GOT3 (cell line): ENCODE data around the gene FAM83C.
"Not testable (repeated sequence)": the region's sequence is repeated elsewhere in the genome, so short reads cannot be mapped to it uniquely, and the experiment has no call there.

ENCODE experiments used
- DNase-seq: peaks from one replicate; lab custom pipeline; 2025; ENCODE audit warnings: mixed read lengths; lab: John Stamatoyannopoulos, UW

The FAM83C gene

DNA sequence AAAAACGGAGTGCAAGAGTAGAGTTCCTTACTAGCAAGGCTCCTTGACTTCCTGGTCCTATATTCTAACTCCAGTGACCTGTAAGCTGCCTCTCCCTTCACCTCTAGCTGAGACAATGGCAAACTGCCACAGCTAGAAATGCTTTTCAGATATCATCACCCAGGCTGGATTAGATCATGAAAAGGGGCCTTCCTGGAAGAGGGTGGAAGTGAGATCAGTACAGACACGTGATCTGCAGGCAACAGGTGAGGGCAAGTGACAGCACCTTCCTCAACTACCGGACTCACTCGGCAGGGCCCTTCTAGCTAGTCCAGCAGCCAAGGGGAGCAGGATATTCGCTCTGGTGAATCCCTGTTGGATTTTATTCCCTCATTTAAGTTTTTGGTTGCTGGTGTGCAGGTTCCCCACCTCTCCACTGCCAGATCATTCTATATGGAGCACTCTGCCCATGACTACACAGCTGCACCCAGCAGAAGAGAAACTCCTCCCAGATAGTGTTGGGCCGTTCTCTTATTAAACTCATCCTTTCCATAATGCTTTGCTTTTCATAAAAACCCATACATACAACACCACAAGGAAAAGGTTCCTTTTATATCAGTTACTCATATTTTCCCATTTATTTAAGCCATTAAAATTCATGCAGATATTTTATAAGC is 26.4 kb upstream of the FAM83C start:
- no peak for DNase-seq

DNA sequence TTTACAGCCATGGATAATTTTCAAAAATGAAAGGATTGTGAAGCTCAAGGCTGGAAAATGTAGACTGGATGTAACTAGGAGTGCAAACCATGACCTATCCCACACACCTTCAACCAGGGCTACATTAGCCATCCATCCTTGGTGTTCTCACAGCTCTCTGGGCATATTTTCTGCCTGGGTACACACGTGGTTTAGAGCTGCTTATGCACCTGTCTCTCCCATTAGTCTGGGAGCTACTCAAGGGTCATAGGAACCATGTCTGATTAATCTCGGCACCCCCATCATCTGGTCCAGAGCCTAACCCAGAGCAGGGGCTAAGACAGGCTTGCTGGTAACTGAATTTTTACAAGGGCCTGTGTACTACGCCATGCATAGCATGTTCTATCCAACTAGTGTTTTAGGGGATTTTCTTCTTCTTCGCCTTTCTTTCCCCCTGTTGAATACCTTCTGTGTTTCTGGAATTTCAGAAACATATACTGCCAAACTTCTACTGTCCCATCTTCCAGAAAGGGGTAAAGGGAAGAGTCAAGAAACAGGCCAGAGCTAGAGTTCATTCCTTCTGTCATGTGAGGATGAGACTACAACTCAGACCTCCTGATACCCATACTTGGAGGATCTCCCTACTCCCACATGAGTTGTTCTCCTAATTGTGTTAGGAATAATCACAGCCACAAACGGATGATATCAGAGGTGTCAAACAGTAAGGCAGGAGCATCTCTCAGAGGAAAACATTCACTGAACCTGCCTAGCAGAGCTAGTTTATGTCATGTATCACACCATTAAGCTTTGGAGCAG is 25.4 kb upstream of the FAM83C start:
- no peak for DNase-seq

DNA sequence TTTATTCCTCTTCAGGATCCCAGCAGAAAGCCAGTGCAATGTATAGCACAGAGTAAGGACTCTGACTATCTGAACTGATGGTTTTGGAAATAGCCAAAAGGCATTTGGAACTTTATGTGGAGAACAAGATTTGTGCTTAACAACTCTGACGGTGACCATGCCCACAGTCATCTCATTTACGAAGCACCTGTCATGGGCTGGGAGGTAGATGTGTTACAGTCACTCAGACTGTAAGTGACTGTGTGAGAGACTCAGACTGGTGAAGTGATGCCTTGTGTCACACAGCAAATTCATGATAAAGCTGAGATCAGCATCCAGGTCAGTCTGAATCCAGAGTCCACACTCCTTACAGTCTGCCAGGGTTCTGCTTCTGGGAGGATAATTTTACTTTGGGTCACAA is 23.9 kb upstream of the FAM83C start:
- no peak for DNase-seq

DNA sequence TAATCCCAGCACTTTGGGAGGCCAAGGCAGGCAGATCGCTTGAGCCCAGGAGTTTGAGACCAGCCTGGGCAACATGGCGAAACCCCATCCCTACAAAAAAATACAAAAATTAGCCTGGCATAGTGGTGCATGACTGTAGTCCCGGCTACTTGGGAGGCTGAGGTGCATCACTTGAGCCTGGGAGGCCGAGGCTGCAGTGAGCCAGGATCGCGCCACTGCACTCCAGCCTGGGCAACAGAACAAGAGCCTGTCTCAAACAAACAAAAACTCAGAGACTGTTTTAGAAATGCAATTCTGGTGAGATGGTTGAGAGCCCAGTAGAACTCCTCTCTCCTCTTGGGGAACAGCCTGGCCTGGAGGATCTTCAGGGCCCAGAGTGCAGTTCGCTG is 23.4 kb upstream of the FAM83C start:
- DNase-seq, result not testable (repeated sequence)

DNA sequence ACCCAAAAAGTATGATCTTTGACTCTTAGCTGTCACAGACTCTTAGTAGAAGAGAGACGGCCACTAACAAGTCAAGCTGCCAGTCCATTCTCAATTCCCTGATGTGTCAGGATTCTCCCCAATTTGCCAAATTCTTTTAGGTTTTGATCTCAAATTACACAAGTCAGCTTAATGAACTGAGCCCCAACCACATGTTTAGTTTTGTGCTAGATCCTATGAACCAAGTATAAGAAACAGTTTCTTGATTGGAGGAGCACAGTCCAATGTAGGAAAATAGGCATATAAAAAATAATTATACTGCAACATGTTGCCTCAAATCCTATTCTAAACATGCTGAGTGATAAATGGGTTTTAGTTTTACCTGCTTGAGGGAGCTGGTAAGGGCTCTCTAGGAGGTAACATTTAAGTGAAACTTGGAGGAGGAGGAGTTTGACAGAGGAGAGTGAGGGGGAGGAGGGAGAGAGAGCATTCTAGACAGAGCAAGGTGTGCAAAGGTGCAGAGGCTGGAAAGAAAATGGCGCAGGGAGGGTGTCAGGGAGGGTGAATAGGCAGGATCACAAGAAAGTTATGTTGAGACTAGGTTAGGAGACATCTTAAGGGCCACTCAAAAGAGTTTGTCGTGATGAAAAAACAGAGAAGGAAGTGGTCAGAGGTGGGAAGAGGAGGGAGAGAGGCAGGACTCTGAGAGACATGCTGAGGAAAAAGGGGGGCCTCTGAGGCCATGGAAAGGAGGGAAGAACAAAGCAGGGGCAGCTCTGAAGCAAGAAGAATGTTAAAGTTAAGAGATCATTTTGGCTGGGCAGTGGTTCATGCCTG is 22.8 kb upstream of the FAM83C start:
- no peak for DNase-seq

DNA sequence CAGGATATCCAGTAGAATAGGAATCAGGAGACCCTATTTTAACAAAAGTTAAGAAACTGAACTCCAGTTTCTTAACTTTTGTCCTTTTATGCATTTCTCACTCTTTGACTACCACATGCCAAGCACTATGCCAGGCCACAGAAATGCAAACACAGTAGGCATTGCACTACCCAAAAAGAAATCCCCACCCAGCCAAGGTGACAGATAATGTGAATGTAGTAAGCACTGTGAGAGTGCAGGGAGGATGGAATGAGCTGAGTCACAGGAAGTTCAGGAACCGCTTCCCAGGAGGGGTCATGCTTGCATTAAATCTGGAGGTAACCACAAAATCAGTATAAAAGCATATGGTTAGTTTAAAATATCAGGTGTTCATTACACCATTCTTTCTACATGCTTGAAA is 20.1 kb upstream of the FAM83C start:
- DNase-seq, result no peak

DNA sequence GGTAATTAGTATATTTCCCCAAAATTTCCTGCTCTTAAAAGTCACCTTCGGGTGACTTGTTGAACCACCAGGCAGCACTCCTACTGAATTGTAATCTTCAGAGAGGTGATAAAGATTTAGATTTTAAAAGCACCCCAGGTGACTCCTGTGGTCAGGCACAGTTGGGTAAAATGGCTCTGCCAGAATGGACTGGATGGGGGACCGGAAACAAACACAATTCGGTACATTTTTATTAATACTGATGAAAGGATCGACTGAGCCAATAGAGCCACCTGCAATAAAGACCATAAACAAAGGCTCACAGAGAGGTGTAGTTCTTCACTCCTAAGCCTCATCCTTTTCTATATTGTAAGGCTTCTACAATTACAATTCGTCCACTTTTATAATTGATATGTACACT is 19.6 kb upstream of the FAM83C start:
- no peak for DNase-seq

DNA sequence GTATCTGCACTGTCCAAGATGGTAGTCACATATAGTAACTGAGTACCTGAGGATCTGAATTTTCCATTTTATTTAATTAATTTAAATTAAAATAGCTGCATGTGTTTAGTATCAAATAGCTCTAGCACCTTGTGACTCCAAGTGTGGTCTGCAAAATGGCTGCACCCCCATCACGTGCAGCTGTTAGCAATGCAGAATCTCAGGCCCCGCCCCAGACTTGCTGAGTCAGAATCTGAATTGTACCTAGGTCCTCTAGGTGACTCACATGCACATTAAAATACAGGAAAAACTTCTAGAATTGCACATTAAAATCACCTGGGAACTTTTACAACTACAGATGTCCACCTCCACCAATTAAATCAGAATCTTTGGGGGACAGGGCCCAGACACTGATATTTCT is 19.2 kb upstream of the FAM83C start:
- DNase-seq, result no peak

DNA sequence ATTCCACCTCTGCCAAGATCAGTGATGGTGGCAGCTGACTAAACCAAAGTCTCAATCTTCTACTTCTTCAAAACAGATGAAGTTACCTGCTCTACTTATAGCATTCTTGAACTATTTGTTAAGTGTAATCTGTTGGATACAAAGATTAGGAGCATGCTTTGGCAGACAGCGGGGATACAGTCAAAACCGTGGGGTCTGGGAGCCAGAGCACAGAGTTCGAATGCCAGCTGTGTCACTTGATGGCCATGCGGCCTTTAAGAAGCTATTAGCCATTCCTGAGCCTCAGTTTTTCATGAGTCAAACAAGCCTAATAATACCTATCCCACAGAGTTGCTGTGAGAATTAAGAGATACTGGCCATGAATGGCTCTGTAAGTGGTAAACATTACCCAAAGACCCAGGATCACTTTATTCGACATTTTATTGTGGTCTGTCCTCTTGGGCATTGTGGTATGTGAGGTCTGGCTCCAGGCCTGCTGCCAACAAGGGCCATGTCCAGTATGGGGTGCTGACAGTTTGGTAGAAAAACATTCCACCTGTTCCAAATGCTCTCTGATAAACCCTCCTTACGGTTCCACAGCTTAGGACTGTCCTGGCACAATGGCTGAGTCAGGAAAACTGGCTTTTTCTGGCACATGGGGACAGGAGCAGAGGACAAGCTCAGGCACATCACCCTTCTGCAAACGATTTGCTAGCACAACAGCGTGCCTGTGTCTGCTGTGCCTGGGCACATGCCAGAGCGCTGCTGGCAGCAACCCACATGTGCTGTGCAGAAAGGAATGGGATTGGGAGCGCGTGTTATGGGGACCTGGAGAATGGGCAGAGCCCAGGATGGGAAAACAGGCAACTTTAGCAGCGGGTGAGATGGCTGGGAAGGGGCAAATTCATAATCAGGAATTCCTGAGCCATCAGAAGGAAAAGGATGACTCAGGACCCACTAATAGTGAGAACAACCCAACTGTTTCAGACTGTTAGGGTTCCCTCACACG is 15.7 kb upstream of the FAM83C start:
- DNase-seq, result peak; percentile 76

DNA sequence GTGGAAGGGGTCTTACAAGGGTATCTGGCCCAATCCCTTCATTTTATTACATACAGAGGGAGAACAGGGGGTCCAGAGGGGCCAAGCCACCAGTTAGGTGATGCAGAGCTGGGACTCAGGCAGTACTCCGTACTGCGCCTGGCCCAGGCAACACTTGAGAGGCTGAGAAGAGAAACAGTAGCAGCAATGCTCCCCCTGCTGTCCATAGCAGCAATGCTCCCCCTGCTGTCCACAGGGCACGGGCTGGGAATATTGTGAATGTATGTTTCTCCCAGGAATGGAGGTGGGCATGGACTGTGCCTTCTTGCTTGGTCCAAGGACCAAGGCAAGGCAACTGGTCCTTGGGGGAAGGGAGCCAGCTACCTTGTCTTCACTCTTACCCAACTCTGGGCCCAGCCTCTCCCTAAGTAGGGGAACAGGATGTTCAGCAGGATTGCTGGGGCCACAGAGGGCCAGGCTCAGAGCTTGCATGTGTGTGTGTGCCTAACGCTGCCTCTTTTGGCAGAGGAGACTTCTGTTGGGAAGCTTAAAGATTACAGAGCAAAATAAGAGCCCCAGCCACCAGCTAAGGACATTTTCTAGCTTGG is 14.8 kb upstream of the FAM83C start:
- DNase-seq, result no peak

DNA sequence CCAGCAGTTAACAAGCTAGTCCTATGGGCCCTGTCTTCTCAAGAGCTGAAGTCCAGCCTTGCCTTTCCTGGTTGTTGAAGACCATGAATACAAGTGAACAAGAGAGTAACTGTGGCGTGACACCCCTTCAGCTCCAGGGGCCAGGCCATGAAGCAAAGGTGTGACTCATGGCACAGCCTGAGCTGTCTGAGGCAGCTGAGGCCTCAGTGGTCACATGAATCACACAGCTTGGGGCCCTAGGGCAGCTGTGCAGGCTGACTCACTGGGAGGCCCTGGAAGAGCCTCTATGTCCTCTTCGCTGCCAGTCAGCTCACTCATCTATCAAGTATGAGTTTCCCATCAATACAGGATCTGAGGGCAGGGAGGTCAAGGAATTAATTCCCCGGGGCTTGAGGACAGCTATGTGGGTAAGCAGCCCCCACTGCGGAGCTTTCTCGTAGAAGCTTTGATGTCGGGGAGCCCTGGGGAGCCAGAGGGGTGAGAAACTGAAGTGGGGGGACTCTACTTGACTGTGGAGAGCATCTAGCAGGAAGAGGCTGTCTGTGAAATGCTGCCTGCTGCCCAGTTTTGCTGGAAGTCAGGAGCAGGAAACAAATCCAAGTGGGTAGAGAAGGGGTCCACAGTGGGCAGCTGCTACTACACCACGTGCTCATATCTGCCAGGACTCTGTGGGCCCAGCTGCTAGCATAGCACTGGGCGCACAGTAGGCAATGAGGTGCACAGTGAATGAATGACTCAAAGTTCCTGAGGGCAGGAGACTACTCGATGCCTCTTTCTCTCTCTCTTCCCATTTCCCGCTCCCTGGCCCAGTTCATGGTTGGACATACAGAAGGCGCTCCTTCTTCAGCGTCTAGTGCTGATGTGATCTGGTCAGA is 13.7 kb upstream of the FAM83C start:
- peak; percentile 95 for DNase-seq

DNA sequence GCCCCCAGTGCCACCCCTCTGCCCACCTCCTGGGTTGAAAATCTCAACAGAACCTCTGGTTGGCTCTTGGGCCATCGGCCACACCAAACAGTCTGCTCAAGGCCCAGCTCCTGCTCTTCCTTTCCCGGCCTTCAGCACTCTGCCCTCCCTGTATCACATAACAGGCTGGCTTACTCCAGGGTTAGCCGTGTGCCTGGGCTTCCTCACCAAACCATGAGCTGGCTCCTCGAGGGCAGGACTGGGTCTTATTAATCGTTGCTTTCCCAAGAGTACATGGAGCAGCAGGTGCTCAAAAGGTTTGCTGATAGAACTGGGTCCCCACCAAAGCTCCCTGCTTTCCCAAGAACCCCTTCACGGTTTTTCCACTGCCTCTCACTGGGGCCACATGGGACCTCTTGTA is 12.7 kb upstream of the FAM83C start:
- DNase-seq, result no peak

DNA sequence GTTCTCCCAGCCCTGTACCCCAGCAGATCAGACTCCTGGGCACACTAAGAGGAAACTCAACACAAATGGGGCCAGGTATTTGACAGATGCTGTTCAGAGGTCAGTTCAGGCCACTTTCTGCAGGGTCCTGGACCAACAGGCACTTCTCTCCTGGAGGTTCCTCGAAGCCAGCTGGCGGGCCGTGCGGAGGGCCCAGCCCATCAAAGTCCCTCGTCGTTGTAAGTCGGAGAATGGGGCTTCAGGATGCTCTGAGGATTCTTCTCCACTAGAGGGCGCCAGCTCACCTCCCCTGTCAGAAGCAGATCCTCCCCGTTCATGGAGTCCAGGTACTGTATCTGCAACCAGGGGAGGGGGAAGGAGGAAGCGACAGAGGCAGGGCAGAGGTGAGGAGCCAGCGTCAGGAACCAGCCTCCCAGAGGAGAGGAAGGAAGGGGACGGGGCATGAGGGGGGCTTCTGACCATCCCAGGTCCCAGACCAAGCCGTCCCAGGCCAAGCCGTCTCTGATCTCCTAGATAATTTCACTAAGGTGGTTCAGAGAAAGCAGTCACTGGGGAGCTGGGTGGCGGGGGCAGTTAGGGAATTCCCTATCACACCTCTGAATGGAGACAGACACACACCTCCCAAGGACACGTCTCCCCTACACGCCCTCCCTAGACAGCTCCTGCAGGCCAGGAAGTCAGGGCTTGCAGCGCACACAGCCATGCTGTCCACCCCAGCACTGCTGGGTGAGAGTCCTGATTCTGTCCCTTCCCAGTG is 11.7 kb upstream of the FAM83C start:
- peak; percentile 38 for DNase-seq

DNA sequence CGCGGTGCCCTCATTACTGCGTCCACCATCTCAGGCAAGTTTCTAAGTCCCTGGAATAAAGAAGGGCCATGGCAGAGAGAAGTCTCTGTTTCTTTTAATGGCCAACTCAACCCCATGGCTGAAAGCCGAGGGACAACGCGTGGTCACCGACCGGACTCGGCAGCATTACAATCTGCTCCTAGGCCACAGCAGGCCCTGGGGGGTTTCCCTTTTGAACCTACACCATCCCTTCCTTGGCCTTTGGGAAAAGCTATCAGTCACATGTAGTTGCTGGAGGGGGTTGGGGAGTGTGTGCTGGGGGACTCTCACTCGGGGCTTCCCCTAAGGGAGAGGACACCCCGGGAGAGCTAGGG is 11.1 kb upstream of the FAM83C start:
- DNase-seq, result no peak

DNA sequence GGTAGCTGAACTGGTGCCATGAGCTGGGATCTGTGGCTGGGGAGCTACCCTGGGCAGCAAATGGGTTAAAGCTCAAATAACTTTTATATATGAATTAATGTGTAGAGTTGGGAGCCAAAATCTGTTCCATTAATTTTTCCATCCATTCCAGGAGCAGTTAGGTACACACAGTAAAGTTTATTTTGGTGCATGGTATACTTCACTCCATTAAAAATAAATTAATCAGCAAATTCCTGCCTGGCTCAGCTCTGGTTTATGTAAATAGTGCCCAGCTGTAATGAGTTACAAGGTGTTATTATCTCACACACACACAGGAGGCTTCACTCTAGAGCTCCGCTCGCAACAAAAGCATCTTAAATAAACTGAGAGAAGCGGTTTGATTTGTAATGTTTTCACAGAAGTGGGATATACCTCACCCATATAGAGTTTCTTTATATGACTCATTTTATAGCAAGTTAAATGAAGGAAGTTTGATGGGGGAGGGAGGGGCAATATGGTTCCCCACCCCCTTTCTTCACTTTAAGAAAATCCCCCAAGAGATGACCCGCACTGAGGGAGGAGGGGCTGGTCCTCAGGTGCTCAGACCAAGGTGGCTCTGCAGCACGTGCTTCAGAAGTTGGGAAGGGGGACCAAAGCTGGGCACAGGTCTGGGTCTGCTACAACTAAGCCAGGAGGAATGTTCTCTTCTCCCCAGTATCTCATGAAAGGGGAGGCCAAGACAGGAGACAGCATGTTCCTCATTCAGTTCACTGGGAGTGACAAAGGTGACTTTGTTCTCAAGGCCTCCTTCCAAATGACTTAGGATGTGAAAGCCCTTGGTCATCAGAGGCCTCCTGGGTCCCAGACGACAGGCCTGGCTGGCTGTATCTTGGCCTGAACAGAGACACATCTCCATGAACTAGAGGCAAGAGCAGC is 10.5 kb upstream of the FAM83C start:
- DNase-seq, result no peak

DNA sequence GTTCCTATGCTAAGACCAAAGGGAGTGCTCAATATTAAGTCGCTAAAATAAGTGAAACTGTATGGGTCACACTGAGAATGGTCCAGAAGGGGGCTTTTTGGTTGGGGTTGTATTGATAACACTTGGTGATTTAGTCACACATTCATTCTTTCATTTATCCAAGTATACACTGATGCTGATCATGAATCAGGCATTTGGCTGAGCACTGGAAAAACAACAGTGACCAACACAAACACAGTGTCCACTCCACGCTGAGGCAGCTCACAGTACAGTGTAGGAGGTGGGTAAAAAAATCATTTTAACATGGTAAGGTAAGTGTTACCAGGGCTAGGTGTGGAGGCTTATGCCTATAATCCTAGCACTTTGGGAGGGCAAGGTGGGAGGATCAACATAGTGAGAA is 9.2 kb upstream of the FAM83C start:
- DNase-seq, result no peak

DNA sequence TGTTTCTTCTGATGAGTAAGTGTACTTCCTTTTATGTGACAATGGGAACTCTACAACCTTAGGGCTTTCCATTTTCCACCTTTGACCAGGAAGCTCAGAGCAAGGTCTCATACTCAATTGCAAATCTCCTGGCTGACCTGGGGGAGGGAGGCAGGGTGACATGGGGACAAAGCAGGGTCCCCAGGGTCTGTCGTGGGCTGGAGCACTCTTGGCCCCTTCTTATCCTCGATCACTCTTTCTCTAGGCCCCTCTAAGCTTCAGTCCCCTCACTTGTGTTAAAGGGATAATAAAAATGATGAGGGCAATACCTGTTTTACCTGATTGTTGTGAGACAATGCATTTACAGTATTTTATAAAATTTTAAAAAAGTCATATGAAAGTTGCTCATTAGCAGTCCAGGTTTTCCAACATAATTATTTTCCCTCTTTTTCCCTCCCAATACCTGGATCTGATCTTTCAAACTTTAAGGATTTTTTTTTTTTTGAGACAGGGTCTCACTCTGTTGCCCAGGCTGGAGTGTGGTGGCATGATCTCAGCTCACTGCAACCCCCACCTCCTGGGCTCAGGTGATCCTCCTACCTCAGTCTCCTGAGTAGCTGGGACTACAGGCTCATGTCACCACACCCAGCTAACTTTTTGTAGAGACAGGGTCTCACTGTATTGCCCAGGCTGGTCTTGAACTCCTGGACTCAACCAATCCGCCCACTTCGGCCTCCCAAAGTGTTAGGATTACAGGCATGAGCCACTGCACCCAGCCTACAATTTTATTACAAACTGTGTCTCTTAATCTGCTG is 8.4 kb upstream of the FAM83C start:
- no peak for DNase-seq

DNA sequence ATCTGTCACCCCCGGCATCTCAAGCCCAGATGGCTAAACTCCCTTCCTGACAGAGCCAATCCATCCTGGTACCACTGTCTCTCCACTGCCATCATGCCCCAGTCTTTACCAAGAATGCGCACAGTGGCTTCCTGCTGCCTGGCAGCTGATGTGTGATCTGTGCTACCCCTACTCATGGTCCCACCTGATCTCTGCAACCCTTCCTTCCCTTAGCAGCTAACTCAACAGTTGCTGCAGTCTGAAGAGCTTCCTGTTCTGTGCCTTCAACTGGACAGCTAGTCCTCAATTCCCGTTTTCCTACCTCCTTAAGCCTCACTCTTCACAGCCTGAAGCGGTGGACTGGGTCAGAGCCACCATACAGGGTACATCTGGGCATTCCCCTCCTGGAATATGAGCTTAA is 7.6 kb upstream of the FAM83C start:
- DNase-seq, result no peak
